Limb (tissue), 2 donors: ENCODE data around the gene SEPHS1.
"Not testable (repeated sequence)": the region's sequence is repeated elsewhere in the genome, so short reads cannot be mapped to it uniquely, and the experiment has no call there.

Experiments
- DNase-seq, 2 donors: peaks; one replicate each; pipeline ENCODE4 v3.0.0-alpha.2; 2016; ENCODE audit errors: extremely low spot score in 2 of 2

SEPHS1 gene, protein sequence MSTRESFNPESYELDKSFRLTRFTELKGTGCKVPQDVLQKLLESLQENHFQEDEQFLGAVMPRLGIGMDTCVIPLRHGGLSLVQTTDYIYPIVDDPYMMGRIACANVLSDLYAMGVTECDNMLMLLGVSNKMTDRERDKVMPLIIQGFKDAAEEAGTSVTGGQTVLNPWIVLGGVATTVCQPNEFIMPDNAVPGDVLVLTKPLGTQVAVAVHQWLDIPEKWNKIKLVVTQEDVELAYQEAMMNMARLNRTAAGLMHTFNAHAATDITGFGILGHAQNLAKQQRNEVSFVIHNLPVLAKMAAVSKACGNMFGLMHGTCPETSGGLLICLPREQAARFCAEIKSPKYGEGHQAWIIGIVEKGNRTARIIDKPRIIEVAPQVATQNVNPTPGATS

GRCh38 chr10:13348216-13349017 is at the start of gene SEPHS1:
SEPHS1 (minus strand) TSS chr10:13348293; CDS start chr10:13344950, 3,343 bp downstream.
- peak; percentile 59 to 88 for DNase-seq

- no peak for DNase-seq
These were observed 49.0 kb upstream of the SEPHS1 start for GRCh38 chr10:13397052-13397451.

DNA sequence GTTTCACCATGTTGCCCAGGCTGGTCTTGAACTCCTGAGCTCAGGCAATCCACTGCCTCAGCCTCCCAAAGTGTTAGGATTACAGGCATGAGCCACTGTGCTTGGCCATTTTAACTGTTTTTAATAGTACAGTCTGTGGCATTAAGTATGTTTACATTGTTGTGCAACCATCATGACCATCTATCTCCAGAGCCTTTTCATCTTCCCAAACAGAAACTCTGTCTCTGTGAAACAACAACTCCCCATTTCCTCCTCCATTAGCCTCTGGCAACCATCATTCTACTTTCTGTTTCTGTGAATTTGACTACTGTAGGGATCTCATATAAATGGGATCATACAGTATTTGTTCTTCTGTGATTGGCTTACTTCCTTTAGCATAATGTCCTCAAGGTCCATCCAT is 48.3 kb upstream of the SEPHS1 start:
- DNase-seq, result no peak

GRCh38 chr10:13395540-13395939 is 47.4 kb upstream of the SEPHS1 start:
- DNase-seq, result no peak

- DNase-seq, result no peak
These were observed 45.5 kb upstream of the SEPHS1 start for GRCh38 chr10:13393640-13394039.

- DNase-seq, result no peak
These were observed 44.6 kb upstream of the SEPHS1 start for GRCh38 chr10:13392701-13393100.

- DNase-seq, result no peak
These were observed 42.8 kb upstream of the SEPHS1 start for GRCh38 chr10:13390604-13391522.

GRCh38 chr10:13388478-13389230 is 40.6 kb upstream of the SEPHS1 start:
- DNase-seq, result no peak

DNA sequence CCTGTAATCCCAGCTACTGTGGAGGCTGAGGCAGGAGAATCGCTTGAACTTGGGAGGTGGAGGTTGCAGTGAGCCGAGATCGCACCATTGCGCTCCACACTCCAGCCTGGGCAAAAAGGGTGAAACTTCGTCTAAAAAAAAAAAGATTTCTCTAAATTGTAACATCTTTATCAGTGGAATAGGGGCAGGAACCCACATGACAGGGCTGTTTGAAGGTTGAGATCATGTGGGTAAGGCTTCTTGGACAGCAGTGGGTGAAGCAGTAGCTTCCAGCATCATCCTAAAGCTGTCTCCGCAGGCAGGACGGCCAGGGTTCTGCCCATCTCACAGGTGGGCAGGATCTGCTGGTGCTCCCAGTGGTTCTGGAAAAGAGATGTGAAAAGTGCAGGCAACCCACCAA is 37.9 kb upstream of the SEPHS1 start:
- no peak for DNase-seq

DNA sequence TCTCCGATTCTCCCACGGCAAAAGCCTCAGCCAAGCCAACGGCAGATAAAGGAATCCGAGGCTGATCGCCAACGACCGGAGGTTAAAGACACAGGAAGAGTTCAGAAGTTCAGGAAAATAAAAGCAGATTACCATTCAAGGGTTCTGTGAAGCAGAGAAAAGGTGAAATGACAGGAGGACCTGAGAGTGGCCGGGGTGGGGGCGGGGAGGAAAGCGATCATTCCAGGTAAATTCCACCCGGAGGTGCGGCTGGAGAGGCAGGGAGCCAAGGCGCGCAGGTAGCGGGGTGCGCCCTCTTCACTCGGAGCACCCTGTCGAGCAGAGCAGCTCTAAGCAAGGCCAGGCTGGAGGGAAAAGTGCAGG is 35.3 kb upstream of the SEPHS1 start:
- DNase-seq, result no peak

DNA sequence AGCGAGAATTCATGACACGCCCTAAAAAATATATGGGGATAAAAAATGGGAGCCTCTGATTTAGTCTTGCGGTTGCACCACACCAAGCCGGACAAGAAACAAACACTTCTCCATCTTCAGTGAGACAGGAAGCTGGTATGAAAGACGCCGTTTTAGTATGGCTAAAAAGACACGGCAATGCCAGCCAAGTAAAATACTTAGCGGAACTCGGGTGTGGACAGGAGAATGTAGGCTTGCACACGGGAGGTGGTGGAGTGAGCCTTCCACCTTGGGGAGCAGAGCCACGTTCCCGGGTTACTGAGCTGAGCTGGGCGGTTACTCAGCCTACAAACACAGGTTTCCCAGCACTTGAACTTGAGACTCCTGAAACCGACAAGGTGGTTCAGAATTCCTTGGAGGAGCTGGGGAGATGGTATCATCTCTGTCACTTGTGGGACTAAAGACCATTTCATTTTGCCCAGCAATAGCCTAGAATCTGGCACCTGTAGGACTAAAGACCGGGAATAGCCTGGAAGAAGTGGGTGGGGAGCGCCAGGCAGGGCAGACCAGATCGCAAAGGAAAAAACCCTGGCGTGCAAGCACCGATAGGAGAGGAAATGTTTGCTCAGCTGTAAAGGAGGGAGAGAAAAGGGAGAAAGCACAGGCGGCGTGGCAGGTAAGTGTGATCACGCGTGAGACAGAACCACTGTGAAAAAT is 34.8 kb upstream of the SEPHS1 start:
- DNase-seq, result no peak

- DNase-seq, result not testable (repeated sequence)
These were observed 31.0 kb upstream of the SEPHS1 start for GRCh38 chr10:13379061-13379460.

- no peak for DNase-seq
These were observed 28.7 kb upstream of the SEPHS1 start for GRCh38 chr10:13376746-13377145.

GRCh38 chr10:13376297-13376696 is 28.2 kb upstream of the SEPHS1 start:
- DNase-seq, result no peak

GRCh38 chr10:13375791-13376190 is 27.7 kb upstream of the SEPHS1 start:
- DNase-seq, result no peak

DNA sequence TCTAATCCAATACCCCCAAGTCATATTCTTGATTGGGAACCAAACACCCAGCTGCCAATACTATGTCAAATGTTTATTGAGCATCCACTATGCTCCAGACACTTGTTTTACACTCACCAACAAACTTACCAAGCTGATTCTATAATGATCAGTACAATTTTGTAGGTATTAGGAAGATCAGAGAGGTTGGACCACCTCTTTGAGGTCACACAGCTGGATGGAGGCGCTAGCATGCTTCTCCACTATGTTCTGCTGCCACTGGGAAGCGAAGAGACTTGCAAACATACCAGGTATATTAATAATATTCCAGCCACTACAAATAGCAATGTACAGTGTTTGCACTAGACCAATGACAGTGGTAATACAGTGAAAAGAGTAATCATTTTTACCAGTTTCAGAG is 25.6 kb upstream of the SEPHS1 start:
- DNase-seq, result no peak

DNA sequence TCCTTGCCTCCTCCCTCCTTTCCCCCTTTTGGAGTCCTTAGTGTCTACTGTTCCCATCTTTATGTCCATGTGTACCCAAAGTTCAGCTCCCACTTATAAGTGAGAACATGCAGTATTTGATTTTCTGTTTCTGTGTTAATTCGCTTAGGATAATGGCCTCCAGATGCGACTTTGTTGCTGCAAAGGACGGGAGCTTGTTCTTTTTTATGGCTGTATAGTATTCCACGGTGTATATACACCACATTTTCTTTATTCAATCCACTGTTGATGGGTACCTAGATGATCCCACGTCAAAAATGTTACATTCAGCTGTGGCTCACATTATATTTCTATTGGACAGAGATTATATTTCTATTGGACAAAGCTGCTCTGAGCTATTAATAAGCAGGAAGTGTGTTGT is 24.4 kb upstream of the SEPHS1 start:
- DNase-seq, result no peak

- peak; percentile 82 to 88 for DNase-seq
These were observed 23.9 kb upstream of the SEPHS1 start for GRCh38 chr10:13371897-13372470.

GRCh38 chr10:13366891-13367290 is 18.8 kb upstream of the SEPHS1 start:
- no peak for DNase-seq

GRCh38 chr10:13365831-13366230 is 17.7 kb upstream of the SEPHS1 start:
- DNase-seq, result no peak
